Duodenal mucosa (tissue), 2 donors: Measurements from ENCODE around the gene MRPL10.

Experiments
- H3K27ac ChIP-seq: one replicate; pipeline ENCODE4 v1.7.0; 2013; ENCODE audit warnings: low read depth, low read length
- H3K27me3 ChIP-seq, 2 donors: one replicate each; pipeline ENCODE4 v1.7.0; 2013; ENCODE audit warnings: low read length in 2 of 2, control low read depth in 1 of 2; ENCODE audit not compliant: insufficient read depth in 2 of 2, control insufficient read depth in 1 of 2
- H3K36me3 ChIP-seq, 2 donors: one replicate each; pipeline ENCODE4 v1.7.0; 2013; ENCODE audit warnings: low read length in 2 of 2, control low read depth in 1 of 2; ENCODE audit not compliant: insufficient read depth in 2 of 2, control insufficient read depth in 1 of 2
- H3K4me1 ChIP-seq, 2 donors: one replicate each; pipeline ENCODE4 v1.7.0; 2013; ENCODE audit warnings: low read length in 2 of 2, control low read depth in 1 of 2; ENCODE audit not compliant: insufficient read depth in 2 of 2, control insufficient read depth in 1 of 2
- H3K4me3 ChIP-seq, 2 donors: one replicate each; pipeline ENCODE4 v1.7.0; 2013; ENCODE audit warnings: low read length in 2 of 2, low read depth in 1 of 2
- H3K9ac ChIP-seq, 2 donors: one replicate each; pipeline ENCODE4 v1.7.0; 2013; ENCODE audit warnings: low read length in 2 of 2, low read depth in 1 of 2
- H3K9me3 ChIP-seq, 2 donors: one replicate each; pipeline ENCODE4 v1.7.0; 2013; ENCODE audit warnings: low read length in 2 of 2, control low read depth in 1 of 2; ENCODE audit not compliant: control insufficient read depth in 1 of 2

MRPL10 gene

DNA sequence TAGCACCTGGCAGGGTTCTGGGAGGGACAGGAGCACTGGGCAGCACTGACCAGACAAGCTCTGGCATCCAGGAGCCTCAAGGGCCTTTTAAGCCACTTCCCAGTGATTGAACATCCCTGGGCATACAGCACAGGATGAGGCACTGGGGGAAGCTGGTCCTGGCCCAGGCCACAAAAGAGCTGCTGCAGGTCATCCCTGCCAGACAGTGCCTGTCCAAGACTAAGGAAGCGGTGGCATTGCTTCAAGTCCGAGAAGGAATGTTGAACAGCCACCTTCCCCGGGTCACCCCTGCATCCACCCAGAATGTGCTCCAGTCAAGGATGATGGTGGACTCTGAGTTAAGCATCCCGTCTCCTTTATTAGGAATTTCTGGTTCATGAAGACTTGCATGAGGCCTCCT lies 8.6 kb downstream of the MRPL10 start:
- Histone ChIP-seq H3K36me3 (peaks cover 41 to 57% of the 10 kb centered on the region in 2 donors), H3K4me1 (peaks cover 22 to 35% of the 10 kb centered on the region in 2 donors), H3K27me3 (no peaks in the 10 kb centered on the region), H3K4me3 (no peak overlapping the region), H3K9ac (no peak overlapping the region), H3K27ac (no peak overlapping the region), H3K9me3 (no peaks in the 10 kb centered on the region)

GRCh38 chr17:47821424-47822391 lies 9.6 kb downstream of the MRPL10 start, which contains the start of gene OSBPL7:
TSS of gene OSBPL7 (minus strand) at chr17:47821794. CDS start at chr17:47820278, 1,516 bp downstream.
- H3K4me3 ChIP-seq = peak within 1 kb of the TSS; percentile 89 to 98
- H3K27ac ChIP-seq = peak within 1 kb of the TSS; percentile 60
- H3K9me3 ChIP-seq = no peaks in the 10 kb centered on the region
- H3K4me1 ChIP-seq = peaks cover 22 to 35% of the 10 kb centered on the region in 2 donors
- H3K27me3 ChIP-seq = no peaks in the 10 kb centered on the region
- H3K36me3 ChIP-seq = peaks cover 43 to 61% of the 10 kb centered on the region in 2 donors
- peak within 1 kb of the TSS; percentile 86 to 97 for H3K9ac ChIP-seq

- Histone ChIP-seq H3K27ac (peak overlapping the region; percentile 60), H3K36me3 (peaks cover 42 to 61% of the 10 kb centered on the region in 2 donors), H3K9ac (peak overlapping the region; percentile 86 to 97), H3K9me3 (no peaks in the 10 kb centered on the region), H3K4me3 (peak overlapping the region; percentile 89 to 98), H3K4me1 (peaks cover 22 to 35% of the 10 kb centered on the region in 2 donors), H3K27me3 (no peaks in the 10 kb centered on the region)
Observed at GRCh38 chr17:47821031-47821423, 10.3 kb downstream of the MRPL10 start.

DNA sequence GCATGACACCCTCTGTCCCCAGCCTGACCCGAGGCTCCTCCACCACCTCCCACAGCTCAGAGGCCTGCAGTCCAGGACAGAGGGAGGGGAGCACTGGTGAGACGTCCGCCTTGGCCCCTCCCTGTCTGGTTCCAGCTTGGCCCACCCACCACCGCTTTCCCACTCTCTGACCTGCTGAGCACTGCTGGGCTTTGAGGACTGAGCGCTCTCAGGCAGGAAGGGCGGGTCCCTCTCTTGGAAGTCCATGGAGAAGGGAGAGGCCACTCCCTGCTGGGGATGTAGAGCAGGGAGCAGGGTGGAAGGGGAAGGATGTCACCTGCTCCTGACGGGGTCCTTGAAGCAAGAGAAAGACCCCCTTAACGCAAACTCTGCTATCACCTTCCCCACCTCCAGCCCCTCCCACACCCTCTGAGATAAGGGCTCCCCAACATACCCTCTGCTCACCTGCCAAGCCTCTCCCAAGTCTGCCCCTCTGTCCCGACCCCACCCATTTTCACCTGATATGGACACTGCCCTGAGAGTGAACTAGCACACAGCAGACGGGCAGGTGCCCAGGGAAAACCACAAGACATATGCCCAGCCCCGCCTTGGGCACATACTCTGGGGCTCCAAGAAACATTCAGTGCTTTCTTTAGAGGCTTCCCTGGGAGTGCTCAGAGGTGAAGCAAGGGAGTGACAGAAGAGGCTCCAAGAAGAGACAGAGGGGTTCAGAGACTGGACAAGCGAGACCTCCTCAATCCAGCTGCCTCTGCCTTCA lies 11.1 kb downstream of the MRPL10 start:
- no peaks in the 10 kb centered on the region for H3K27me3 ChIP-seq
- peak overlapping the region; percentile 86 to 97 for H3K9ac ChIP-seq
- peak overlapping the region; percentile 60 for H3K27ac ChIP-seq
- peaks cover 22 to 35% of the 10 kb centered on the region in 2 donors for H3K4me1 ChIP-seq
- H3K4me3 ChIP-seq = peak overlapping the region; percentile 89 to 98
- peaks cover 50 to 64% of the 10 kb centered on the region in 2 donors for H3K36me3 ChIP-seq
- H3K9me3 ChIP-seq = no peaks in the 10 kb centered on the region

- peaks cover 22 to 39% of the 10 kb centered on the region in 2 donors for H3K4me1 ChIP-seq
- H3K36me3 ChIP-seq = peaks cover 56 to 69% of the 10 kb centered on the region in 2 donors
- H3K27me3 ChIP-seq = no peaks in the 10 kb centered on the region
- H3K27ac ChIP-seq = no peak overlapping the region
- peak overlapping the region; percentile 36 for H3K4me3 ChIP-seq
- H3K9ac ChIP-seq = peak overlapping the region in 1 of 2 donors; percentile 36
- H3K9me3 ChIP-seq = no peaks in the 10 kb centered on the region
Observed at GRCh38 chr17:47819475-47819874, 11.9 kb downstream of the MRPL10 start.

DNA sequence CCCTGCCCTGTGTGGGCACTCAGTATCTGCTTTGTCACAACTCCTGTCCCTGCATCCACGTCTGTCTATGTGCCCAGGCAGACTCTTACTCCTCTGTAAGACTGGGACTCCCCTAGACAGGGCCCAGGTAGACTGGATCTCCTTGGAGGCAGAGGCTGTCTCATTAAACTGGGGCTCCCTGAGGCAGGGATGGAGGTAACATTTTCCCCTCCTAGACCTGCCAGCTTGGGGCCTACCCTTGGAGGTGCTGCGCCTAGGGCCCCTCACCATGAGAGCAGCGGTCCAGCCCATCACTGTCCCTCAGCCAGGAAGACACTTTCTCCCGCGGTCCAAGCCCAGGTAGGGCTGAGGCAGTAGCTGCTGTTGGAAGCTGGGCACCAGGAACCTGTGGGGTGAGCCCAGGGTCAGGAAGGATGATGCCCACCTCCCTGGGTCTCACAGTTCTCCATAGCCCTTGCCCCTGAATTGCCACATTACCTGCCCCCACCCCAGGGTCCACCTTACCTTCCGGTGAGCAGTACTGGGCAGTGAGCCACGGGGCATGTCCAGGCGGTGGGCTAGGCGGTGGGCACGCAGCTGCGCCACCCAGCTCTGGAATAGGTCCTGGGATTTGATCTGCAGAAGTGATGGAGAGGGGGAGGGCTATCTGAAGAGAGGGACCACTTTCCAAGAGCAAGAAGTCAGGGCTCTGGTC lies 13.2 kb downstream of the MRPL10 start:
- H3K4me1 ChIP-seq = peaks cover 22 to 43% of the 10 kb centered on the region in 2 donors
- H3K27me3 ChIP-seq = no peaks in the 10 kb centered on the region
- no peak overlapping the region for H3K4me3 ChIP-seq
- no peak overlapping the region for H3K9ac ChIP-seq
- H3K36me3 ChIP-seq = peaks cover 54 to 66% of the 10 kb centered on the region in 2 donors
- H3K27ac ChIP-seq = no peak overlapping the region
- no peaks in the 10 kb centered on the region for H3K9me3 ChIP-seq

- H3K4me1 ChIP-seq = peaks cover 19 to 46% of the 10 kb centered on the region in 2 donors
- H3K27ac ChIP-seq = no peak overlapping the region
- no peaks in the 10 kb centered on the region for H3K9me3 ChIP-seq
- H3K4me3 ChIP-seq = no peak overlapping the region
- H3K36me3 ChIP-seq = peaks cover 61 to 74% of the 10 kb centered on the region in 2 donors
- no peak overlapping the region for H3K9ac ChIP-seq
- no peaks in the 10 kb centered on the region for H3K27me3 ChIP-seq
Observed at GRCh38 chr17:47816947-47817346, 14.4 kb downstream of the MRPL10 start.

- Histone ChIP-seq H3K27me3 (no peaks in the 10 kb centered on the region), H3K27ac (no peak overlapping the region), H3K4me1 (peaks cover 21 to 49% of the 10 kb centered on the region in 2 donors), H3K9me3 (no peaks in the 10 kb centered on the region), H3K9ac (no peak overlapping the region), H3K36me3 (peaks cover 61 to 81% of the 10 kb centered on the region in 2 donors), H3K4me3 (no peak overlapping the region)
Observed at GRCh38 chr17:47816111-47816735, 15.1 kb downstream of the MRPL10 start.

GRCh38 chr17:47815106-47815918 lies 16.0 kb downstream of the MRPL10 start:
- Histone ChIP-seq H3K27ac (no peak overlapping the region), H3K27me3 (no peaks in the 10 kb centered on the region), H3K9me3 (no peaks in the 10 kb centered on the region), H3K4me1 (peaks cover 23 to 48% of the 10 kb centered on the region in 2 donors), H3K36me3 (peaks cover 61 to 89% of the 10 kb centered on the region in 2 donors), H3K4me3 (no peak overlapping the region), H3K9ac (no peak overlapping the region)
